Mucosa of gallbladder (tissue), 1 donor: ENCODE data around the gene SLC6A6. TPM values are rescaled to one million over a fixed set of nuclear protein-coding genes. Genes with fewer than 3 reads are reported as not detected.
A peak's percentile ranks its signal among the peaks of the same experiment; 100 is the strongest.
"Not testable (repeated sequence)": the region's sequence is repeated elsewhere in the genome, so short reads cannot be mapped to it uniquely, and the experiment has no call there.

ENCODE experiments used
- DNase-seq: peaks from one replicate; pipeline ENCODE4 v3.0.0-alpha.2; 2020; ENCODE audit warnings: low spot score
- total RNA-seq: library from RNA; stranded (reverse); gene quantifications from one replicate; pipeline ENCODE4 v1.2.1, GENCODE V29; 2021
- donor health status: DM: no; HTN: no; CAD: no.

The SLC6A6 gene
- total RNA-seq, 1 donor from 2014 or later: 63.2 TPM

DNA sequence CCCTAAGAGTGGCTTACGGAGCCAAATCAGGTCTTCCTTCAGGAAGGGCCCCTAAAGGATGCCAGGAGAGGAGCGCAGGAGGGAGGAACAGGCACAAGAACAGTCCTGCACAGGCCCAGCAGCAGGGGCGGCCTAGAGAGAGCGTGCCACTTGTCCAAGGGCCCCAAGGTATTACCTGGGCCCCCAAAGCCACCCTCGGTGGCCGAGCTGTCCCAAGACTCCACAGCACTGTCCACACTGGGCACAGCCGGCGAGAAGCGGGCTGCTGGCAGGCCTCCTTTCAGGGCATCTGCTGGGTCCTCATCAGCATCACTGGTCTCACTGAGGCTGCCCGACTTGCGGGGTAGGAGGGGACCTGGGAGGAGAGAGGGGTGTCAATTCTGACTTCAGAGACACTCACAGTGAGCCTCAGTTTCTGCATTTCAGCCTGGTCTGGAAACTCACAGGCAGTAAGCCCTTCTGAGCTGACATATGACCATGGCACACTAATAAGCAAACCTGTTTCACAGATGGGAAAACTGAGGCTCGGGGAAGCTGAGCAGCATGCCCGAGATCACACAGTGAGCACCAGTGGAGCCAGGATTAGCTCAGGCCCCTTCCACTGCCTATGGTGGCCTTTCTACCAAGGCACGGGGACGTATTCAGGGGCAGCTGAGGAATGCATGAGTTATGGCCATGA, 104.4 kb downstream of the SLC6A6 start:
- DNase-seq: no peak

DNA sequence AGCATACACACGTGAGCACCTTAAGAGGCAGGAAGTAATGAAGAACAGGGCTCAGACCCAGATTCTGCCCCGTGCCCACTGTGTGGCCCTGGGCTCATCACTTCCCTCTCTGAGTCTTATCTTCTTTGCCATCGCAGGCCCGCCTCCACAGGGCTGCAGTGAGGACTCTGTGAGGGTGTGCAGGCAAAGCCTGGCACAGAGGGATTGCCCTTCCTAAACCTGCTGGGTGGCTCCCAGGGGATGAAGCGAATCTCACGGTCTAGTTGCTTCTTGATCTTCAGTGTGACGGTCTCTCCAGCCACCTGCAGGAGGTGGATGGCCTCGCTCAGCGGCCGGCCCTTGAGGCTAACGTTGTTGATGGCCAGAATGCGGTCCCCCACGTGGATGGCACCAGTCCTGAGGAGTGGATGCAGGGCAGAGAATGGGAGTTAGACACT, 104.9 kb downstream of the SLC6A6 start:
- DNase-seq: no peak

- no peak for DNase-seq
Observed at GRCh38 chr3:14507757-14508504, 105.5 kb downstream of the SLC6A6 start.

- DNase-seq: no peak
Observed at GRCh38 chr3:14508505-14508819, 106.1 kb downstream of the SLC6A6 start.

DNA sequence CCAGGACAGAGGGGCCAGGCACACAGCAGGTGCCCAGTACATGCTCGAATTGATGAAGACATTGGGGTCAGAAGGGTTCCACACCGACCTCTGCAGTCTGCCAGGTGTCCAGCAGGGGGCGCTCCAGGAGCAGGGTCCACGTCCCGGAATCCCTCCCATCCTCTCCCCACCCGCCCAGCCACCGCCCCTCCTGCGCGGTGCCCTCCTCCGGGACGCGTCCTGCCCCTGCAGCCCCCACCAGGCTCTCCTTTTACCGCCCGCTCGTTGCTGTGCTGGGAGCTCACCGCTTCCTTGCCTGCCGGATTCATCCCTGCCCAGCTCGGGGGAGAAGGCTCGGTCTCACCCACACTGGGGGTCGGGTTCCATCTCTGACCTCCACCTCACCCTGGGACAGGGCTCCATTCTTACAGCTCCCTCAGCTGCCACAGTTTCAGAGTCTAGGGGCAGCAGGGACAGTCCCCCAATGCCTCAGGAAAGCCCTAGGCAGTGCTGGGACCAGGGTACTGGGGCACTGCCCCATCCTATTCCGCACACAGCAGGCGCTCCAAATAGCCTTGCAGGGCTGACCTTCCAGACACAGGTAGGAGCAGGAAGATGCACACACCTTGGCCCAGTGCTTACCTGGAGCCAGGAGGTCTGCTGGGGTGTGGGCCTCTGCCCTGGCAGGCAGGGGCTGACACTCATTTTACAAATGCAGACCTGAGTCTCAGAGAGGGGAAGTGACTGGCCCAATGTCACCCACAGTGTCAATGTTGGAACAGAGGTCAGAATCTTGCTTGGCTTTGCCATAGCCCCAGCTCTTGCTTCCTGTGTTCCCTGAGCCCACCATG, 106.8 kb downstream of the SLC6A6 start:
- peak; percentile 45 for DNase-seq

DNA sequence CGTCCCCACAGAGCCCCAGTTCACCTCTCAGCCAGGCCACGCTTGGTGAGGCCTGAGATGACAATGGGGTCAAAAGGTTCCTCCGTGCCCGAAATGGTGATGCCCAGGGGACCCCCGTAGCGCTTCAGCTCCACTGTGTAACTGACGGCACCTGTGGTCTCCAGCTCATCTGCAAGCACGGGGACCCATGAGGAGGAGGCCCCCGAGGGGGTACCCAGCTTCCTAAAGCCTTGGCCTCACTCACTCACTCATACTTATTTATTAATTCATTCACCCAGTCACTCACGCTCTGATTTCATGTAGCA, 107.3 kb downstream of the SLC6A6 start:
- no peak for DNase-seq

GRCh38 chr3:14510838-14511622, 108.6 kb downstream of the SLC6A6 start:
- no peak for DNase-seq

GRCh38 chr3:14511623-14512280, 109.3 kb downstream of the SLC6A6 start:
- DNase-seq: no peak

DNA sequence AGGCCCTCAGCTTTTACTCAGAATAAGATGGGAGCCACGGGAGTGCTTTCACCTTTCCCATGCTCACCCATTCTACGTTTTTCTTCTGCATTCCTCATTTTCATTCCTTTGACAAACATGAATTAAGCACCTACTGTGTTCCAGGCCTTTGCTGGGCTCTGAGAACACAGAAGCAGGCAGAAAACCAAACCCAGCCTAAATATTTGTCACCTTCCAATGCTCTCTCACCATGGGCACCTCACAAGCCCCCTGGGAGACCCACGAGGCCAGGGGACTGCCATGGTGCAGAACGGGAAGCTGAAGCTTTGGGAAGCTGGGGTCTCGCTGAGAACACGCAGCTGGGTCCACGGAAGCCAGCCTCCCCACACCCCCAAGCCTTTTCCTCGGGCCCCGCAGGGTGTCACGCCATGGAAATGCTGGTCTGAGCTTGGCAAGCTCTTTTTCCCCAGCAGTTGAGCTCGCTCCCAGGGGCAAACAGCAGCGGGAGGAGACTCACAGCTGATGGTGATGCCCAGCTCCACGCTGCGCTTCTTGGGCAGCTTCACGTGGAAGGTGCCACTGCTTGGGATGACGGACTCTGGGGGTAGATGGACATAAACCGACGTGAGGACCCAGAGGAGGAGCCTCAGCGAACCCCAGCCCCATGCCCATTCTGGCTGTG, 110.0 kb downstream of the SLC6A6 start:
- DNase-seq: no peak

DNA sequence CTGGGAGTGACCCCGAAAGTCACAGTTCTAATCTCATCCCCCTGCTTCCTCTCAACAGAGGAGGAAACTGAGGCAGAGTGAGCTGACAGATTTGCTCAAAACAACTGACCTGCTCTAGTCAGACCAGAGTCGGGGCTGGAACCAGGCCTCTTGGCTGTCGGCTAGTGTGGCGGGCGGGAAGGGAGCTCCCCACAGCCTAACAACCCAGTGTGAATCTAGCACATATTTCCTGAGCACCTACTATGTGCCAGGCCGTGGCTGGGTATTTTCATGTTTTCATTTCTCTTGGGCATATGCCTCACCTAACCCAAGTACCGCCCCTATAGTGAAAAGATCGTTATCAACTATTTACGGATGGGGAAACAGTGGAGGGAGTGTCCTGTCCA, 110.5 kb downstream of the SLC6A6 start:
- no peak for DNase-seq

- no peak for DNase-seq
Observed at GRCh38 chr3:14513566-14514322, 111.3 kb downstream of the SLC6A6 start.

DNA sequence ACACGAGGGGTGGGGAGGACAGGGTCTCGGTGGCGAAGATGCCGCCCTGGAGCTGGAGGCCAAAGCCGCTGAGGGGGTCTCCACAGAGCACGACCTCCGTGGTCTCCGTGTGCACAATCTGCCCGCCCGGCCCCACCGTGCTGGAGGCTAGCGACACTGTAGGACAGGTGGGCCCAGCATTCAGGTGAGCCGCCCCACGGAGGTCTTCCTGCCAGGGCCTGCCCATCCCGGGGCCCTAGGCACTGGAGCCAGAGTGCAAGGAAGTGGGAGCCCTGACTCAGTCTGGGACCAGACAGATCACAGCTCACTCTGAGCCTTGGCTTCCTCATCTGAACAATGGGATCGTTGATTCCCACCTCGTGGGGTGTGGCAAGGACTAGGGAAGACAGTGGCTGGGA, 111.9 kb downstream of the SLC6A6 start:
- no peak for DNase-seq

DNA sequence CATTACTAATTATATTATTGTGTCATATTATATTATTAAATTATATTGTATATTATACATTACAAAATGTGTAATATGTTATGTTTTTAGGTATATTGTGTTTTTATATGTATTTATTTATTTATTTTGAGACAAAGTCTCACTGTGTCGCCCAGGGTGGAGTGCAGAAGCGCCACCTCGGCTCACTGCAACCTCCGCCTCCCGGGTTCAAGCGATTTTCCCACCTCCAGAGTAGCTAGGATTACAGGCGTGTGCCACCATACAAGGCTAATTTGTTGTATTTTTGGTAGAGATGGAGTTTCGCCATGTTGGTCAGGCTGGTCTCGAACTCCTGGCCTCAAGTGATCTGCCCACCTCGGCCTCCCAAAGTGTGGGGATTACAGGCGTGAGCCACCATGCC, 113.1 kb downstream of the SLC6A6 start:
- DNase-seq: not testable (repeated sequence)

GRCh38 chr3:14516738-14517345, 114.4 kb downstream of the SLC6A6 start:
- no peak for DNase-seq

- DNase-seq: no peak
Observed at GRCh38 chr3:14517601-14518431, 115.4 kb downstream of the SLC6A6 start.

DNA sequence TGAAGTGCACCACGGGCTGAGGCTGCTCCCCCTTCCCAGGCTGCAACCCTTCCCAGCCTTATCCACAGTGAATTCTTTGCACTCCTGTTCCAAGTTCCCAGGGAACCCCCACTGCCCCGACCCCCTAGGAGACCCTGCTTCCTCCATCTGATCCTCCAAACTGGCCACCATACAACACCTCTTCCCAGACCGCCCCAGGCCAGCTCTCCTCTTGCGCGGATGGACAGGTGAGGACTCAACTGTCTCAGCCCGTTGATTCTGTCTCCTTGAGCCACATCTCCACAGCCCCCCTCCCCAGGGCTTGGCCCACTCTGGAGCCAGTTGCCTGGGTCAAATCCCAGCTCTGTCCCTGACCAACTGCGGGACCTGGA, 116.0 kb downstream of the SLC6A6 start:
- DNase-seq: no peak

GRCh38 chr3:14518893-14519292, 116.5 kb downstream of the SLC6A6 start:
- DNase-seq: no peak

GRCh38 chr3:14519406-14519805, 117.0 kb downstream of the SLC6A6 start:
- no peak for DNase-seq

GRCh38 chr3:14520149-14520548, 117.7 kb downstream of the SLC6A6 start:
- no peak for DNase-seq
